Gastroesophageal sphincter (tissue), 4 donors: ENCODE measurements around the gene LIMK1. TPM values are rescaled to one million over a fixed set of nuclear protein-coding genes. Genes with fewer than 3 reads are reported as not detected.

Source experiments
- ATAC-seq: fragments of 150-250 bp; one replicate; pipeline ENCODE4 v1.9.1; 2016; ENCODE audit warnings: mild to moderate bottlenecking, moderate library complexity
- H3K27ac ChIP-seq, 4 donors: fragments of 200-600 bp; sonication (generic) in 3 of 4; 1 replicate in 3 of 4; 2 replicates in 1 of 4; pipeline ENCODE4 v1.5.1; 2016 to 2019
- H3K27me3 ChIP-seq: fragments of 200-600 bp; sonication (generic); one replicate; pipeline ENCODE4 v1.5.1; 2019
- H3K36me3 ChIP-seq, 2 donors: fragments of 200-600 bp; sonication (generic); one replicate each; pipeline ENCODE4 v1.5.1; 2019; ENCODE audit warnings: control low read depth in 1 of 2
- H3K4me1 ChIP-seq, 3 donors: fragments of 200-600 bp; sonication (generic); 1 replicate in 2 of 3; 2 replicates in 1 of 3; pipeline ENCODE4 v1.5.1; 2016 to 2019; ENCODE audit warnings: control low read depth in 2 of 3
- H3K4me3 ChIP-seq, 2 donors: fragments of 200-600 bp; sonication (generic); one replicate each; pipeline ENCODE4 v1.5.1; 2019; ENCODE audit warnings: mild to moderate bottlenecking in 1 of 2, moderate library complexity in 1 of 2
- H3K9me3 ChIP-seq, 3 donors: fragments of 200-600 bp; sonication (generic); one replicate each; pipeline ENCODE4 v1.5.1; 2017 to 2019; ENCODE audit warnings: control low read depth in 2 of 3
- CTCF ChIP-seq, 4 experiments: fragments of 200-600 bp in 2 of 4; fragments of 450-650 bp in 2 of 4; sonication (generic) in 1 of 4; IDR thresholded peaks; one replicate each; pipeline ENCODE4 v1.5.1; 2017 to 2019; ENCODE audit warnings: antibody characterized with exemption in 4 of 4, mild to moderate bottlenecking in 2 of 4, moderate library complexity in 2 of 4
- EP300 ChIP-seq: sonication (generic); formaldehyde crosslinking; IDR thresholded peaks from one replicate; pipeline ENCODE4 v1.6.1; 2017; ENCODE audit warnings: antibody characterized with exemption, mild to moderate bottlenecking
- POLR2A ChIP-seq, 2 donors: fragments of 450-650 bp; IDR thresholded peaks; one replicate each; pipeline ENCODE4 v1.6.1; 2017; ENCODE audit warnings: antibody characterized with exemption in 2 of 2, mild to moderate bottlenecking in 2 of 2, moderate library complexity in 1 of 2
- POLR2AphosphoS5 ChIP-seq: sonication (generic); formaldehyde crosslinking; IDR thresholded peaks from one replicate; pipeline ENCODE4 v1.6.1; 2017; ENCODE audit warnings: antibody characterized with exemption
- WGBS, 2 donors: methylation state at CpG; one replicate each; pipeline ENCODE4 v1.1.5; 2018; ENCODE audit warnings: low coverage in 1 of 2; 5-methylcytosine and 5-hydroxymethylcytosine counted together
- total RNA-seq, 4 donors: library from RNA; depleted of rRNA; stranded (reverse); fragments of >200 nt; gene quantifications; one replicate each; pipeline ENCODE4 v1.1.0, GENCODE V29; 2016

Gene LIMK1
- total RNA-seq, 4 donors from 2014 or later, result 7.2 to 20.6 (median 13.2) TPM

- TF ChIP-seq EP300, result no peak
- no peak for TF ChIP-seq CTCF (IDR thresholded peaks at IDR 0.05)
- TF ChIP-seq POLR2AphosphoS5, result no peak
- no peak for TF ChIP-seq POLR2A (IDR thresholded peaks at IDR 0.05)
- no peaks in the 10 kb centered on the region for H3K27me3 ChIP-seq
- no peaks in the 10 kb centered on the region for H3K9me3 ChIP-seq
- H3K4me1 ChIP-seq, result peaks cover 0 to 22% (median 9%) of the 10 kb centered on the region in 3 donors
- H3K4me3 ChIP-seq, result peak overlapping the region; percentile 89 to 92
- no peak for ATAC-seq
- peak overlapping the region in 3 of 4 donors; percentile 58 to 75 (median 62) for H3K27ac ChIP-seq
- 60 to 93% methylated on average over 1 to 2 of the region's 6 CpGs for WGBS, 2 donors
- H3K36me3 ChIP-seq, result peaks cover 0 to 16% of the 10 kb centered on the region in 2 donors
Observed at GRCh38 chr7:74084722-74085578, 1.3 kb downstream of the LIMK1 start.

GRCh38 chr7:74087791-74088453, 4.3 kb downstream of the LIMK1 start:
- Histone ChIP-seq H3K27ac (no peak overlapping the region), H3K9me3 (no peaks in the 10 kb centered on the region), H3K4me1 (peaks cover 0 to 29% (median 17%) of the 10 kb centered on the region in 3 donors), H3K27me3 (no peaks in the 10 kb centered on the region), H3K4me3 (no peak overlapping the region), H3K36me3 (peaks cover 0 to 16% of the 10 kb centered on the region in 2 donors)
- ATAC-seq, result no peak
- WGBS, 2 donors, result 88 to 92% methylated on average over 1 to 9 of the region's 10 CpGs
- TF ChIP-seq EP300 (no peak), CTCF (IDR thresholded peaks at IDR 0.05) (no peak), POLR2AphosphoS5 (no peak), POLR2A (IDR thresholded peaks at IDR 0.05) (no peak)

- WGBS, 2 donors, result 10 to 67% methylated on average over 1 to 2 of the region's 13 CpGs
- no peaks in the 10 kb centered on the region for H3K27me3 ChIP-seq
- peak overlapping the region in 1 of 2 donors; percentile 53 for H3K4me3 ChIP-seq
- H3K9me3 ChIP-seq, result no peaks in the 10 kb centered on the region
- no peak for TF ChIP-seq POLR2AphosphoS5
- TF ChIP-seq POLR2A (IDR thresholded peaks at IDR 0.05), result no peak
- TF ChIP-seq CTCF (IDR thresholded peaks at IDR 0.05), result no peak
- TF ChIP-seq EP300, result no peak
- peak; percentile 9 for ATAC-seq
- H3K36me3 ChIP-seq, result peaks cover 0 to 20% of the 10 kb centered on the region in 2 donors
- peak overlapping the region in 3 of 4 donors; percentile 70 to 81 (median 71) for H3K27ac ChIP-seq
- H3K4me1 ChIP-seq, result peaks cover 0 to 34% (median 19%) of the 10 kb centered on the region in 3 donors
Observed at GRCh38 chr7:74092321-74092963, 8.8 kb downstream of the LIMK1 start.

- Histone ChIP-seq H3K36me3 (peaks cover 0 to 20% of the 10 kb centered on the region in 2 donors), H3K4me3 (peak overlapping the region in 1 of 2 donors; percentile 53), H3K9me3 (no peaks in the 10 kb centered on the region), H3K27me3 (no peaks in the 10 kb centered on the region), H3K4me1 (peaks cover 0 to 34% (median 19%) of the 10 kb centered on the region in 3 donors), H3K27ac (peak overlapping the region in 3 of 4 donors; percentile 70 to 81 (median 71))
- TF ChIP-seq POLR2A (IDR thresholded peaks at IDR 0.05), result no peak
- no peak for TF ChIP-seq POLR2AphosphoS5
- no peak for TF ChIP-seq CTCF (IDR thresholded peaks at IDR 0.05)
- no peak for TF ChIP-seq EP300
- peak; percentile 40 for ATAC-seq
- WGBS, 2 donors, result 20% methylated on average over 2 of the region's 12 CpGs; no CpG with 5 or more reads in 1 of the 2 donors
Observed at GRCh38 chr7:74092964-74093471, 9.4 kb downstream of the LIMK1 start.
